HG03159 (cell line): ENCODE measurements around the gene FCER1A.
"Not testable (repeated sequence)": the region's sequence is repeated elsewhere in the genome, so short reads cannot be mapped to it uniquely, and the experiment has no call there.

ENCODE experiments used
- ATAC-seq: cut with Tn5 transposase; IDR thresholded peaks from one replicate; pipeline ENCODE4 v1.9.1; 2021; ENCODE audit warnings: mild to moderate bottlenecking, moderate library complexity; ENCODE audit not compliant: unreplicated experiment

FCER1A gene

GRCh38 chr1:159342761-159343425, 40.8 kb downstream of the FCER1A start:
- no peak for ATAC-seq

DNA sequence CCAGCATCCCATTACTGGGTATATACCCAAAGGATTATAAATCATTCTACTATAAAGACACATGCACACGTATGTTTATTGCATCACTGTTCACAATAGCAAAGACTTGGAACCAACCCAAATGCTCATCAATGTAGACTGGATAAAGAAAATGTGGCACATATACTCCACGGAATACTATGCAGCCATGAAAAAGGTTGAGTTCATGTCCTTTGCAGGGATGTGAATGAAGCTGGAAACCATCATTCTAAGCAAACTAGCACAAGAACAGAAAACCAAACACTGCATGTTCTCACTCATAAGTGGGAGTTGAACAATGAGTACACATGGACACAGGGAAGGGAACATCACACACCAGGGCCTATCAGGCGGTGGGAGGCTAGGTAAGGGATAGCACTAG, 47.2 kb downstream of the FCER1A start:
- not testable (repeated sequence) for ATAC-seq

- ATAC-seq = no peak
Observed at GRCh38 chr1:159352436-159352835, 50.3 kb downstream of the FCER1A start.
